Measurements from ENCODE around the gene SLC22A4. TPM values are rescaled to one million over a fixed set of nuclear protein-coding genes. Genes with fewer than 3 reads are reported as not detected.

Gene SLC22A4
- polyA plus RNA-seq, 1 donor from 2014 or later = 2.0 TPM

GRCh38 chr5:132246806-132247205, 47.4 kb upstream of the SLC22A4 start:
- Histone ChIP-seq H3K27ac (ENCODE audit: low read length) (no peak overlapping the region), H3K79me2 (replicated peaks; ENCODE audit: insufficient read depth, low read length) (no peaks in the 10 kb centered on the region), H3K9me2 (ENCODE audit: insufficient read depth, low read length) (no peaks in the 10 kb centered on the region), H3K36me3 (ENCODE audit: insufficient read depth, low read length) (no peaks in the 10 kb centered on the region), H3F3A (ENCODE audit: insufficient read depth, low read length, poor library complexity, severe bottlenecking) (no peaks in the 10 kb centered on the region), H3K4me2 (ENCODE audit: low read length) (no peak overlapping the region), H3K27me3 (ENCODE audit: insufficient read depth, low read depth, low read length) (no peaks in the 10 kb centered on the region), H3K9ac (ENCODE audit: low read length) (no peak overlapping the region), H3K9me3 (ENCODE audit: low read length) (no peaks in the 10 kb centered on the region), H3K4me3 (ENCODE audit: low read length) (no peak overlapping the region), H2AFZ (ENCODE audit: low read depth, low read length) (no peak overlapping the region), H4K20me1 (ENCODE audit: insufficient read depth) (no peaks in the 10 kb centered on the region)
- TF ChIP-seq POLR2AphosphoS5 (IDR thresholded peaks at IDR 0.05) (no peak), EZH2 (IDR thresholded peaks at IDR 0.05; ENCODE audit: borderline replicate concordance, insufficient read depth, low read length, poor library complexity, severe bottlenecking) (no peak), MXI1 (conservative IDR thresholded peaks at IDR 0.05; ENCODE audit: poor library complexity, severe bottlenecking) (no peak), CTCF (IDR thresholded peaks at IDR 0.05; ENCODE audit: poor library complexity, severe bottlenecking) (no peak), TAF1 (IDR thresholded peaks at IDR 0.05; ENCODE audit: low read depth) (no peak)

- TF ChIP-seq MXI1 (conservative IDR thresholded peaks at IDR 0.05; ENCODE audit: poor library complexity, severe bottlenecking) (no peak), RAD21 (conservative IDR thresholded peaks at IDR 0.05) (no peak)
- H4K20me1 ChIP-seq (ENCODE audit: insufficient read depth) = no peaks in the 10 kb centered on the region
- H3K9me3 ChIP-seq (ENCODE audit: low read length) = no peaks in the 10 kb centered on the region
- H3K79me2 ChIP-seq (replicated peaks; ENCODE audit: insufficient read depth, low read length) = no peaks in the 10 kb centered on the region
- no peak overlapping the region for H3K9ac ChIP-seq (ENCODE audit: low read length)
- no peaks in the 10 kb centered on the region for H3K36me3 ChIP-seq (ENCODE audit: insufficient read depth, low read length)
- no peaks in the 10 kb centered on the region for H3F3A ChIP-seq (ENCODE audit: insufficient read depth, low read length, poor library complexity, severe bottlenecking)
- no peaks in the 10 kb centered on the region for H3K9me2 ChIP-seq (ENCODE audit: insufficient read depth, low read length)
- no peak overlapping the region for H2AFZ ChIP-seq (ENCODE audit: low read depth, low read length)
- H3K27me3 ChIP-seq (ENCODE audit: insufficient read depth, low read depth, low read length) = no peaks in the 10 kb centered on the region
- no peak overlapping the region for H3K27ac ChIP-seq (ENCODE audit: low read length)
- H3K4me2 ChIP-seq (ENCODE audit: low read length) = no peak overlapping the region
- H3K4me3 ChIP-seq (ENCODE audit: low read length) = no peak overlapping the region
Observed at GRCh38 chr5:132250547-132250946, 43.6 kb upstream of the SLC22A4 start.

GRCh38 chr5:132251220-132251725, 42.9 kb upstream of the SLC22A4 start:
- H3K4me3 ChIP-seq (ENCODE audit: low read length) = no peak overlapping the region
- H4K20me1 ChIP-seq (ENCODE audit: insufficient read depth) = no peaks in the 10 kb centered on the region
- no peaks in the 10 kb centered on the region for H3F3A ChIP-seq (ENCODE audit: insufficient read depth, low read length, poor library complexity, severe bottlenecking)
- no peaks in the 10 kb centered on the region for H3K36me3 ChIP-seq (ENCODE audit: insufficient read depth, low read length)
- no peak for TF ChIP-seq MXI1 (conservative IDR thresholded peaks at IDR 0.05; ENCODE audit: poor library complexity, severe bottlenecking)
- TF ChIP-seq TAF1 (IDR thresholded peaks at IDR 0.05; ENCODE audit: low read depth) = no peak
- no peak for TF ChIP-seq POLR2AphosphoS5 (IDR thresholded peaks at IDR 0.05)
- TF ChIP-seq EZH2 (IDR thresholded peaks at IDR 0.05; ENCODE audit: borderline replicate concordance, insufficient read depth, low read length, poor library complexity, severe bottlenecking) = no peak
- no peak for TF ChIP-seq CTCF (IDR thresholded peaks at IDR 0.05; ENCODE audit: poor library complexity, severe bottlenecking)
- TF ChIP-seq REST (IDR thresholded peaks at IDR 0.05; ENCODE audit: borderline replicate concordance) = no peak
- TF ChIP-seq EP300 (conservative IDR thresholded peaks at IDR 0.05; ENCODE audit: poor library complexity, severe bottlenecking) = no peak
- TF ChIP-seq RAD21 (conservative IDR thresholded peaks at IDR 0.05) = no peak
- TF ChIP-seq SMC3 (conservative IDR thresholded peaks at IDR 0.05; ENCODE audit: poor library complexity) = no peak
- H3K79me2 ChIP-seq (replicated peaks; ENCODE audit: insufficient read depth, low read length) = no peaks in the 10 kb centered on the region
- H3K4me2 ChIP-seq (ENCODE audit: low read length) = no peak overlapping the region
- H3K27me3 ChIP-seq (ENCODE audit: insufficient read depth, low read depth, low read length) = no peaks in the 10 kb centered on the region
- no peak overlapping the region for H3K9ac ChIP-seq (ENCODE audit: low read length)
- no peak overlapping the region for H3K27ac ChIP-seq (ENCODE audit: low read length)
- no peaks in the 10 kb centered on the region for H3K9me2 ChIP-seq (ENCODE audit: insufficient read depth, low read length)
- no peak overlapping the region for H2AFZ ChIP-seq (ENCODE audit: low read depth, low read length)
- H3K9me3 ChIP-seq (ENCODE audit: low read length) = no peaks in the 10 kb centered on the region
